ENCODE results near the gene CANT1. TPM values are rescaled to one million over a fixed set of nuclear protein-coding genes. Genes with fewer than 3 reads are reported as not detected.

CANT1 gene
- total and polyA plus RNA-seq, 4 donors: 6.2 to 20.0 (median 16.4) TPM

DNA sequence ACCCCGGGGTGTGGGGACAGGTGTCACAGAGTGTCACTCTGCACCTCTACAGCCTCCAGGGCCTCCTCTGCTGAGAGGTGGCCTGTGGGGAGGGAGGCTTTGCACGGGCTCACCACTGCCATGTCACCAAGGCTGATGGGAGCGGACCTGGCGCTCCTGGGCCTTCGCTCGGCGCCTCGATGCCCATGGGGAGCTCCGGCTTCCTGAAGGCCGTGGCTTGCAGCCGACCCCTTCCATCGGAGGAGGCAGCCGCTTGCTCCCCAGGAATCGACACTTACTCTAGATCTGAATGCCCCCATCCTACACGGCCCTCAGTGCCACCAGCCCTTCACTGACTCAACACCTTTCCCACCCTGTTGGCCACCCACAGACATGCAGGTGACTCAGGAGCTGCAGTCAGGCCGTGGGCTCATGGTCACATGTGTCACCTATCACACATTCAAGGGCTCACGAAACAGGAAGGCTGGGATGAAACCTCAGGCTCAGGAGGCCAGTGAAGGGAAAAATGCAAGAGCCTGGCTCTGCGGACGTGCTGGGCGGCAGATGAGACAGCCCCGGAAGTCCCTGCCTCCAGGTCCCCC is 41.7 kb downstream of the CANT1 start:
- Histone ChIP-seq H3K27ac (ENCODE audit: low read depth in 1 of 2, low read length in 2 of 2) (no peak overlapping the region), H3K9ac (ENCODE audit: low read depth in 1 of 2, low read length in 2 of 2) (no peak overlapping the region), H3K27me3 (ENCODE audit: control insufficient read depth in 4 of 4, insufficient read depth in 4 of 4, low read length in 3 of 4) (no peaks in the 10 kb centered on the region), H3K9me3 (ENCODE audit: control insufficient read depth in 4 of 4, low read length in 3 of 4) (no peaks in the 10 kb centered on the region), H3K36me3 (ENCODE audit: control insufficient read depth in 4 of 4, insufficient read depth in 3 of 4, low read depth in 1 of 4, low read length in 3 of 4) (no peaks in the 10 kb centered on the region), H3K4me1 (ENCODE audit: control insufficient read depth in 4 of 4, insufficient read depth in 4 of 4, low read length in 3 of 4) (peaks cover 0 to 6% (median 3%) of the 10 kb centered on the region in 4 donors), H3K4me3 (ENCODE audit: low read depth in 1 of 3, low read length in 3 of 3) (no peak overlapping the region)
- TF ChIP-seq RAD21 (IDR thresholded peaks at IDR 0.05) (no peak), GABPA (IDR thresholded peaks at IDR 0.05 in 1 of 2, conservative IDR thresholded peaks at IDR 0.05 in 1 of 2) (no peak), YY1 (IDR thresholded peaks at IDR 0.05) (no peak), JUND (IDR thresholded peaks at IDR 0.05) (no peak), FOXA1 (IDR thresholded peaks at IDR 0.05) (no peak), HNF4G (IDR thresholded peaks at IDR 0.05) (no peak), SP1 (IDR thresholded peaks at IDR 0.05) (no peak)
- TF ChIP-seq, protein P1, sequence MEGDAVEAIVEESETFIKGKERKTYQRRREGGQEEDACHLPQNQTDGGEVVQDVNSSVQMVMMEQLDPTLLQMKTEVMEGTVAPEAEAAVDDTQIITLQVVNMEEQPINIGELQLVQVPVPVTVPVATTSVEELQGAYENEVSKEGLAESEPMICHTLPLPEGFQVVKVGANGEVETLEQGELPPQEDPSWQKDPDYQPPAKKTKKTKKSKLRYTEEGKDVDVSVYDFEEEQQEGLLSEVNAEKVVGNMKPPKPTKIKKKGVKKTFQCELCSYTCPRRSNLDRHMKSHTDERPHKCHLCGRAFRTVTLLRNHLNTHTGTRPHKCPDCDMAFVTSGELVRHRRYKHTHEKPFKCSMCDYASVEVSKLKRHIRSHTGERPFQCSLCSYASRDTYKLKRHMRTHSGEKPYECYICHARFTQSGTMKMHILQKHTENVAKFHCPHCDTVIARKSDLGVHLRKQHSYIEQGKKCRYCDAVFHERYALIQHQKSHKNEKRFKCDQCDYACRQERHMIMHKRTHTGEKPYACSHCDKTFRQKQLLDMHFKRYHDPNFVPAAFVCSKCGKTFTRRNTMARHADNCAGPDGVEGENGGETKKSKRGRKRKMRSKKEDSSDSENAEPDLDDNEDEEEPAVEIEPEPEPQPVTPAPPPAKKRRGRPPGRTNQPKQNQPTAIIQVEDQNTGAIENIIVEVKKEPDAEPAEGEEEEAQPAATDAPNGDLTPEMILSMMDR (IDR thresholded peaks at IDR 0.05; ENCODE audit: low read depth, low read length, missing input control): no peak
- 97% methylated on average over 21 of the region's 21 CpGs for WGBS
- DNase-seq (ENCODE audit: low spot score): no peak

- no peak for DNase-seq (ENCODE audit: low spot score)
- TF ChIP-seq, protein P2, sequence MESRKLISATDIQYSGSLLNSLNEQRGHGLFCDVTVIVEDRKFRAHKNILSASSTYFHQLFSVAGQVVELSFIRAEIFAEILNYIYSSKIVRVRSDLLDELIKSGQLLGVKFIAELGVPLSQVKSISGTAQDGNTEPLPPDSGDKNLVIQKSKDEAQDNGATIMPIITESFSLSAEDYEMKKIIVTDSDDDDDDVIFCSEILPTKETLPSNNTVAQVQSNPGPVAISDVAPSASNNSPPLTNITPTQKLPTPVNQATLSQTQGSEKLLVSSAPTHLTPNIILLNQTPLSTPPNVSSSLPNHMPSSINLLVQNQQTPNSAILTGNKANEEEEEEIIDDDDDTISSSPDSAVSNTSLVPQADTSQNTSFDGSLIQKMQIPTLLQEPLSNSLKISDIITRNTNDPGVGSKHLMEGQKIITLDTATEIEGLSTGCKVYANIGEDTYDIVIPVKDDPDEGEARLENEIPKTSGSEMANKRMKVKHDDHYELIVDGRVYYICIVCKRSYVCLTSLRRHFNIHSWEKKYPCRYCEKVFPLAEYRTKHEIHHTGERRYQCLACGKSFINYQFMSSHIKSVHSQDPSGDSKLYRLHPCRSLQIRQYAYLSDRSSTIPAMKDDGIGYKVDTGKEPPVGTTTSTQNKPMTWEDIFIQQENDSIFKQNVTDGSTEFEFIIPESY (IDR thresholded peaks at IDR 0.05): no peak
- TF ChIP-seq, protein P1 (IDR thresholded peaks at IDR 0.05; ENCODE audit: low read depth, low read length, missing input control): no peak
- TF ChIP-seq RXRA (IDR thresholded peaks at IDR 0.05): no peak
- TF ChIP-seq NR2F2 (IDR thresholded peaks at IDR 0.05): no peak
- no peak for TF ChIP-seq HNF4A (conservative IDR thresholded peaks at IDR 0.05)
- TF ChIP-seq EGR1 (IDR thresholded peaks at IDR 0.05; ENCODE audit: low read depth in 2 of 2): no peak
- TF ChIP-seq TAF1 (conservative IDR thresholded peaks at IDR 0.05): no peak
- no peak for TF ChIP-seq SP1 (IDR thresholded peaks at IDR 0.05)
- TF ChIP-seq YY1 (IDR thresholded peaks at IDR 0.05): no peak
- TF ChIP-seq, protein P3, sequence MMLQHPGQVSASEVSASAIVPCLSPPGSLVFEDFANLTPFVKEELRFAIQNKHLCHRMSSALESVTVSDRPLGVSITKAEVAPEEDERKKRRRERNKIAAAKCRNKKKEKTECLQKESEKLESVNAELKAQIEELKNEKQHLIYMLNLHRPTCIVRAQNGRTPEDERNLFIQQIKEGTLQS (IDR thresholded peaks at IDR 0.05): no peak
- TF ChIP-seq GABPA (IDR thresholded peaks at IDR 0.05 in 1 of 2, conservative IDR thresholded peaks at IDR 0.05 in 1 of 2): no peak
- TF ChIP-seq, protein P4, sequence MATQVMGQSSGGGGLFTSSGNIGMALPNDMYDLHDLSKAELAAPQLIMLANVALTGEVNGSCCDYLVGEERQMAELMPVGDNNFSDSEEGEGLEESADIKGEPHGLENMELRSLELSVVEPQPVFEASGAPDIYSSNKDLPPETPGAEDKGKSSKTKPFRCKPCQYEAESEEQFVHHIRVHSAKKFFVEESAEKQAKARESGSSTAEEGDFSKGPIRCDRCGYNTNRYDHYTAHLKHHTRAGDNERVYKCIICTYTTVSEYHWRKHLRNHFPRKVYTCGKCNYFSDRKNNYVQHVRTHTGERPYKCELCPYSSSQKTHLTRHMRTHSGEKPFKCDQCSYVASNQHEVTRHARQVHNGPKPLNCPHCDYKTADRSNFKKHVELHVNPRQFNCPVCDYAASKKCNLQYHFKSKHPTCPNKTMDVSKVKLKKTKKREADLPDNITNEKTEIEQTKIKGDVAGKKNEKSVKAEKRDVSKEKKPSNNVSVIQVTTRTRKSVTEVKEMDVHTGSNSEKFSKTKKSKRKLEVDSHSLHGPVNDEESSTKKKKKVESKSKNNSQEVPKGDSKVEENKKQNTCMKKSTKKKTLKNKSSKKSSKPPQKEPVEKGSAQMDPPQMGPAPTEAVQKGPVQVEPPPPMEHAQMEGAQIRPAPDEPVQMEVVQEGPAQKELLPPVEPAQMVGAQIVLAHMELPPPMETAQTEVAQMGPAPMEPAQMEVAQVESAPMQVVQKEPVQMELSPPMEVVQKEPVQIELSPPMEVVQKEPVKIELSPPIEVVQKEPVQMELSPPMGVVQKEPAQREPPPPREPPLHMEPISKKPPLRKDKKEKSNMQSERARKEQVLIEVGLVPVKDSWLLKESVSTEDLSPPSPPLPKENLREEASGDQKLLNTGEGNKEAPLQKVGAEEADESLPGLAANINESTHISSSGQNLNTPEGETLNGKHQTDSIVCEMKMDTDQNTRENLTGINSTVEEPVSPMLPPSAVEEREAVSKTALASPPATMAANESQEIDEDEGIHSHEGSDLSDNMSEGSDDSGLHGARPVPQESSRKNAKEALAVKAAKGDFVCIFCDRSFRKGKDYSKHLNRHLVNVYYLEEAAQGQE (IDR thresholded peaks at IDR 0.05): no peak
- no peak for TF ChIP-seq FOXA1 (IDR thresholded peaks at IDR 0.05)
- TF ChIP-seq RAD21 (IDR thresholded peaks at IDR 0.05): no peak
- 85% methylated on average over 23 of the region's 23 CpGs for WGBS
- Histone ChIP-seq H3K4me3 (ENCODE audit: low read depth in 1 of 3, low read length in 3 of 3) (no peak overlapping the region), H3K4me1 (ENCODE audit: control insufficient read depth in 4 of 4, insufficient read depth in 4 of 4, low read length in 3 of 4) (peaks cover 0 to 6% (median 3%) of the 10 kb centered on the region in 4 donors), H3K9ac (ENCODE audit: low read depth in 1 of 2, low read length in 2 of 2) (no peak overlapping the region), H3K36me3 (ENCODE audit: control insufficient read depth in 4 of 4, insufficient read depth in 3 of 4, low read depth in 1 of 4, low read length in 3 of 4) (no peaks in the 10 kb centered on the region), H3K27me3 (ENCODE audit: control insufficient read depth in 4 of 4, insufficient read depth in 4 of 4, low read length in 3 of 4) (no peaks in the 10 kb centered on the region), H3K9me3 (ENCODE audit: control insufficient read depth in 4 of 4, low read length in 3 of 4) (no peaks in the 10 kb centered on the region), H3K27ac (ENCODE audit: low read depth in 1 of 2, low read length in 2 of 2) (no peak overlapping the region)
Measured at GRCh38 chr17:78966910-78967600, 42.5 kb downstream of the CANT1 start.

All from liver (tissue), 9 donors.